Mesothelial cell of epicardium (in vitro differentiated cells): ENCODE data around the gene ZNF648. TPM values are rescaled to one million over a fixed set of nuclear protein-coding genes. Genes with fewer than 3 reads are reported as not detected.

Experiments used
- DNase-seq, 2 experiments: peaks; one replicate each; pipeline ENCODE4 v3.0.0; 2021; ENCODE audit warnings: low spot score in 2 of 2; ENCODE audit not compliant: unreplicated experiment in 2 of 2
- H3K27ac Mint-ChIP-seq: 2 replicates; pipeline ENCODE4 v1.8.0; 2021; ENCODE audit warnings: mixed read lengths
- H3K27me3 Mint-ChIP-seq: 2 replicates; pipeline ENCODE4 v1.8.0; 2021; ENCODE audit warnings: low read depth, mixed read lengths
- H3K36me3 Mint-ChIP-seq: 2 replicates; pipeline ENCODE4 v1.8.0; 2021; ENCODE audit warnings: mixed read lengths
- H3K4me1 Mint-ChIP-seq: 2 replicates; pipeline ENCODE4 v1.8.0; 2021; ENCODE audit warnings: mixed read lengths
- H3K4me3 Mint-ChIP-seq: 2 replicates; pipeline ENCODE4 v1.8.0; 2021; ENCODE audit warnings: mild to moderate bottlenecking, moderate library complexity, mixed read lengths
- H3K9me3 Mint-ChIP-seq: 2 replicates; pipeline ENCODE4 v1.8.0; 2021; ENCODE audit warnings: mixed read lengths
- total RNA-seq: library from RNA; stranded (reverse); gene quantifications from 3 replicates; pipeline ENCODE4 v1.2.1, GENCODE V29; 2021
- TF ChIP-seq, protein P1 (sequence below): fragments of 200-600 bp; sonication (generic); IDR thresholded peaks from one replicate; pipeline ENCODE4 v1.5.0; 2021; ENCODE audit warnings: antibody characterized with exemption; ENCODE audit not compliant: unreplicated experiment

Gene ZNF648
- total RNA-seq, 1 donor from 2014 or later, result 0.09 TPM

DNA sequence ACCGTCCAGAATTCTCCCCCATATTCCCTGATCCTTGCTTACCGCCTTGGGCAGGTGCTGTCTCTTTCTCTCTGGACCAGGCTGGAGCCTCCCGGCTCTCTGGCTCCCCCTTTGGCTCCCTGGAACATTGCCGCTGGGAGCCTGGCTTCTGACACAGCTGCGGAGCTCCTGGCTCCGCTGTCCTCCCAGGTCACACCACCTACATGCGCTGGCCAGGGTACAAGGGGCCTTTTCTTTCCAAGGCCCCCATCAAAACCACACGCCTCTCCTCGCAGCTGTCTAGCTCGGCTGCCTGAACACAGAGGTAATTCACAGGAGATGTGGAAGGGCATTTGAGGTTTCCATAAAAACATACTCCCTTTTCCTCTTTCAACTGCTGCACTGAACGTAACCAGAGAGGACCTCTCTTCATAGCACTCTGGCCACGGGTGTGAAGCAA is 7.5 kb upstream of the ZNF648 start:
- H3K4me3 Mint-ChIP-seq, result peak overlapping the region; percentile 1
- peaks cover 7% of the 10 kb centered on the region for H3K4me1 Mint-ChIP-seq
- H3K27me3 Mint-ChIP-seq, result peaks cover 11% of the 10 kb centered on the region
- no peaks in the 10 kb centered on the region for H3K36me3 Mint-ChIP-seq
- H3K9me3 Mint-ChIP-seq, result peaks cover 3% of the 10 kb centered on the region
- no peak overlapping the region for H3K27ac Mint-ChIP-seq
- TF ChIP-seq, protein P1, sequence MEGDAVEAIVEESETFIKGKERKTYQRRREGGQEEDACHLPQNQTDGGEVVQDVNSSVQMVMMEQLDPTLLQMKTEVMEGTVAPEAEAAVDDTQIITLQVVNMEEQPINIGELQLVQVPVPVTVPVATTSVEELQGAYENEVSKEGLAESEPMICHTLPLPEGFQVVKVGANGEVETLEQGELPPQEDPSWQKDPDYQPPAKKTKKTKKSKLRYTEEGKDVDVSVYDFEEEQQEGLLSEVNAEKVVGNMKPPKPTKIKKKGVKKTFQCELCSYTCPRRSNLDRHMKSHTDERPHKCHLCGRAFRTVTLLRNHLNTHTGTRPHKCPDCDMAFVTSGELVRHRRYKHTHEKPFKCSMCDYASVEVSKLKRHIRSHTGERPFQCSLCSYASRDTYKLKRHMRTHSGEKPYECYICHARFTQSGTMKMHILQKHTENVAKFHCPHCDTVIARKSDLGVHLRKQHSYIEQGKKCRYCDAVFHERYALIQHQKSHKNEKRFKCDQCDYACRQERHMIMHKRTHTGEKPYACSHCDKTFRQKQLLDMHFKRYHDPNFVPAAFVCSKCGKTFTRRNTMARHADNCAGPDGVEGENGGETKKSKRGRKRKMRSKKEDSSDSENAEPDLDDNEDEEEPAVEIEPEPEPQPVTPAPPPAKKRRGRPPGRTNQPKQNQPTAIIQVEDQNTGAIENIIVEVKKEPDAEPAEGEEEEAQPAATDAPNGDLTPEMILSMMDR, result peak; percentile 70
- peak; percentile 40 to 74 for DNase-seq

DNA sequence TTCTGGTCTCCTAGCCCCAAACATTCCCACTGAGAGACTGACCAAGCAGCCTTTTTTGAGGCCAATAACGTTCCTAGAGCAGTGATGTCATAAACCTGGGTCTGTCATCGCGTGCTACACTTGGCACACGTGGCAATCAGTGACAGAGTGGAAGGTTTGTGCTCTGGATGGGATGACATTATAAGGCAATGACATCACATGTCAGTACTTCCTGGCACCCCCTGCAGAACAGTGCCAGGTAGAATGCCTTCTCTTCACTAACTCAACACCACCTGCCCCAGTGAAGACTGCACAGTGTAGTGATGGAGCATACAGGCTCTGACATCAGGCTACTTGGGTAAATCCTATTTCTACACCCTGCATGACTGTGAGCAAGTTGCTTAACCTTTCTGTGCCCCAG is 5.4 kb upstream of the ZNF648 start:
- DNase-seq, result no peak
- H3K4me3 Mint-ChIP-seq, result no peak overlapping the region
- H3K36me3 Mint-ChIP-seq, result no peaks in the 10 kb centered on the region
- H3K4me1 Mint-ChIP-seq, result peaks cover 7% of the 10 kb centered on the region
- peaks cover 17% of the 10 kb centered on the region for H3K27me3 Mint-ChIP-seq
- peaks cover 12% of the 10 kb centered on the region for H3K9me3 Mint-ChIP-seq
- TF ChIP-seq, protein P1, result no peak
- H3K27ac Mint-ChIP-seq, result no peak overlapping the region

DNA sequence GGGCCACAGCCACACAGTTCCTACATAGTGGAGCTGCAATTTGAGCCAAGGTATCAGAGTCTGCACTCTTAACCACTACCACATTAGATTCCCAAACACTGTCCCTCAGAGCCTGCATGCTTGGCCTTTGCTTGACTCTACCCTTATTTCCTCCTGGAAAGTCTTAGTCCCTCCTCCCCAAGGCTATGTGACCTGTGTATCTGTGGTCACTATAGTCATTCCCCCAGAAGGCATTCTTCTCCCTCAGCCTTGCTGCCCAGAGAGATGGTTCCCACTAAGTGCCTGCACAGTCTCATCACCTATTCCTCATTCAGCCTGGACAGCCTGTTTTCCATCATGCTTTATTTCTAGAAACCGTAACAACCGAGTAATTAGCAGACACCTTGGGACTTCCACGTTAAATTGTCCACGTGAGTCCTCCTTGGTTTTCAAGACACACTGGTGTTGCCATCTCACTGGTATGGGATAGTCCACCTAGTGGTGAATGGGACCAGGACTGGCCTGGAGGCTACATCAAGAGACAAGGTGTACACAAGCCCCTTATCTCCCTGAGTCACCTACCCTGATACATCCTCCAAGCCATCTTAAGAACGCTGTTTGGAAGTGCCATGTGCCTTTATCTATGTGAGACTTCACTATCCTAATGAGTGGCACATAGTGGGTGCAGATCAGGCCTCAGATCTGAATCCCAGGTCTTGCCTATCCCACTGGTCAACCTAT is 3.8 kb upstream of the ZNF648 start:
- TF ChIP-seq, protein P1, result no peak
- peaks cover 21% of the 10 kb centered on the region for H3K27me3 Mint-ChIP-seq
- H3K36me3 Mint-ChIP-seq, result no peaks in the 10 kb centered on the region
- H3K4me3 Mint-ChIP-seq, result no peak overlapping the region
- no peak for DNase-seq
- H3K9me3 Mint-ChIP-seq, result peaks cover 12% of the 10 kb centered on the region
- no peak overlapping the region for H3K27ac Mint-ChIP-seq
- peaks cover 5% of the 10 kb centered on the region for H3K4me1 Mint-ChIP-seq

DNA sequence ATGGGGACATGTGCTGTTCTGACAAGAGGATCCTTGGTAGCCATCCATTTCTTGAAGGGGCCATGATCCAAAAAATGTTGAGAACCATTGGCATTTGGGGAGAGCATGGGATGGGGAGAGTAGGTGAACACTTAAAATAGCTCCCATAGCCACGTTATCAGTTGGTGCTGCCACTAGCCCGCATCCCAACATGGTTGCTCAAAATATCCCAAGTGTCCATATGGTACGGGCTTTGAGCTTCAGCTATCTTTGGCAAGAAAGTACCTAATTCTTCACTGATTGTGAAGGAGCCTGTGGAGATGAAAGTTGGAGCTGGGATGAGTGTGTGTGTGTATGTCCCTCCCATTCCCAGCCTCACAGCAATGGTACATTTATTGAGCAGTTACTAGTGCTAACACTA is 3.1 kb upstream of the ZNF648 start:
- TF ChIP-seq, protein P1, result no peak
- Mint-ChIP-seq H3K27me3 (peaks cover 21% of the 10 kb centered on the region), H3K4me1 (peaks cover 4% of the 10 kb centered on the region), H3K27ac (no peak overlapping the region), H3K36me3 (no peaks in the 10 kb centered on the region), H3K9me3 (peaks cover 12% of the 10 kb centered on the region), H3K4me3 (no peak overlapping the region)
- no peak for DNase-seq

DNA sequence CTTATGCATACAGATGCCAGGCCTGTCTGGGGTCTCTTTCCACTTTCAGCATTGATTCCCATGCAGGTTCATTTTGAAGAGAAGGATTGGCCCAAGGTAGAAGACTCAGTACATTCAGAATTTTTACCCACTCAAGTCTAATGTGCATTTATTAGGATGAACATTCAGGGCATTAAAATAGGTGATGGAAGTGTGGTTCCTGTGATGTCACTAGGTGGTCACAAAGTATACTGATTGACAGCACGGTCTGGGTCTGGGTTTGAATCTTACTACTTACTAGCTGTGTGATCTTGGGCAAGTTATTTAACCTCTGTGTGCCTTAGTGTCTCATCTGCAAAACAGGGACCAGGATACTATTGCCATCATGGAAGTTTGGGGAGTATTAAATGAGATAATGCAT is 711 bp upstream of the ZNF648 start:
- Mint-ChIP-seq H3K4me1 (no peaks in the 10 kb centered on the region), H3K9me3 (peaks cover 12% of the 10 kb centered on the region), H3K27ac (no peak overlapping the region), H3K36me3 (no peaks in the 10 kb centered on the region), H3K4me3 (no peak overlapping the region), H3K27me3 (peaks cover 15% of the 10 kb centered on the region)
- TF ChIP-seq, protein P1, result no peak
- no peak for DNase-seq
